AG08396 (cell line): ENCODE data around the gene SLC26A2.
A peak's percentile ranks its signal among the peaks of the same experiment; 100 is the strongest.

Source experiments
- DNase-seq: peaks from one replicate; pipeline ENCODE4 v3.0.0; 2012; ENCODE audit warnings: low spot score, mixed read lengths

Gene SLC26A2

DNA sequence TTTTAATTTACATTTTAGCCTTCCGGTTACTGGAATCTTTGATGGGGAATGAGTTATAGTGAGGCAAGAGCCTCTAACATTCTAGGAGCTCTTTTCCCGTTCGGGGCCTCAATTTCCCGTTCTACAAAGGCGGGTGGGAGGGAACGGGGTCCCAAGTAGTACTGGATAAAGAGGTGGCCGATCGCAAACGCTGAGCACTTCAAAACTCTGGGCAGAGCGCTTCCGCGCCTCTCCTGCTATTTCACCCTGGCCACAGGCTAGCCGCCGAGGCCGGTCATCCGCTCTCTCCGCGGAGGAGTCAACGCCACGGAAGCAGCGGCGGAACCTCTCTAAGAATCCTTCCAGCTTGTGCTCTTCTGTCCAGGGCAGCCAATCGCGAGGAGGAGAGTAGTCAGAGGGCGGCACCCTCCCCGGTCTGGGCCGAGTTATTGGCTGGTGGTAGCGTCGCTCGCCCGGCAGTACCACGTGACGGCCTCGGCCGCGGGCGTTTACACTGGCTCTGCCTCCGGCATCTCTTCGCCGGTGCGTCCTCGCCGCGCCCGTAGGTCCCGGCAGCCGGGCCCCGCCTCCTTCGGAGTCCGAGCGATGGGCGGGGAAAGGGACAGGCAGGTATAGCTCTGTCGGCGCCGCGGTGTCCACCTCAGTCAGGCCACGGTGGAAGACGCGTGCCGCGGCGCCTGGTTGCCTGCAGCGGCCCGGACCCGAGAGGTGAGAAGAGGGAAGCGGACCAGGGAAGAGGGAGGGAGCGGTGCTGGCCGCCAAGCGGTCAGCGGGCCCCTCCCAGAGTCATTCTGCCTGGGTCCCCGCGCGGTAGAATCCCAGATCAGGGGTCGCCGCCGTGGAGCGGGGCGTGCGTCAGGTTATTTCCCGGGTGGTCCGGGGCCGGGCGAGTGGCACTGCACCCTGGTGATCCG is at the start of gene SLC26A2:
TSS of gene SLC26A2 (plus strand) at position 487 of the 914 bp plus-strand sequence. CDS start 16,895 bp downstream, outside the sequence.
- DNase-seq = peak; percentile 98

DNA sequence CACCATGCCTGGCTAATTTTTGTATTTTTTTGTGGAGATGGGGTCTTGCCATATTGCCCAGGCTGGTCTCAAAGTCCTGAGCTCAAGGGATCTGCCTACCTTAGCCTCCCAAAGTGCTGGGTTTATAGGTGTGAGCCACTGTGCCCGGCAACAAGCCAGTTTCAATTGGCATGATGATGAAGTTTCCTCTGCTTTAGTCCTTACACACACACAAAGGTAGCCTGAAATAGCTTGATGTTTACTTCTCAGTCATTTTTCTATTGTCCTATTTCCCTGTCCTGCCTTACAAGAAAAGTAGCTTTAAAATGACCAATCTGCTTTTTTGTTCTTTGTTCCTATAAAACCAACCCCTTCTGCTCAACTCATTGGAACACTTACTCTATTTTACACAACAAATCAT is 49.5 kb upstream of the SLC26A2 start:
- no peak for DNase-seq

- no peak for DNase-seq
Measured at GRCh38 chr5:149912226-149912871, 48.2 kb upstream of the SLC26A2 start.

DNA sequence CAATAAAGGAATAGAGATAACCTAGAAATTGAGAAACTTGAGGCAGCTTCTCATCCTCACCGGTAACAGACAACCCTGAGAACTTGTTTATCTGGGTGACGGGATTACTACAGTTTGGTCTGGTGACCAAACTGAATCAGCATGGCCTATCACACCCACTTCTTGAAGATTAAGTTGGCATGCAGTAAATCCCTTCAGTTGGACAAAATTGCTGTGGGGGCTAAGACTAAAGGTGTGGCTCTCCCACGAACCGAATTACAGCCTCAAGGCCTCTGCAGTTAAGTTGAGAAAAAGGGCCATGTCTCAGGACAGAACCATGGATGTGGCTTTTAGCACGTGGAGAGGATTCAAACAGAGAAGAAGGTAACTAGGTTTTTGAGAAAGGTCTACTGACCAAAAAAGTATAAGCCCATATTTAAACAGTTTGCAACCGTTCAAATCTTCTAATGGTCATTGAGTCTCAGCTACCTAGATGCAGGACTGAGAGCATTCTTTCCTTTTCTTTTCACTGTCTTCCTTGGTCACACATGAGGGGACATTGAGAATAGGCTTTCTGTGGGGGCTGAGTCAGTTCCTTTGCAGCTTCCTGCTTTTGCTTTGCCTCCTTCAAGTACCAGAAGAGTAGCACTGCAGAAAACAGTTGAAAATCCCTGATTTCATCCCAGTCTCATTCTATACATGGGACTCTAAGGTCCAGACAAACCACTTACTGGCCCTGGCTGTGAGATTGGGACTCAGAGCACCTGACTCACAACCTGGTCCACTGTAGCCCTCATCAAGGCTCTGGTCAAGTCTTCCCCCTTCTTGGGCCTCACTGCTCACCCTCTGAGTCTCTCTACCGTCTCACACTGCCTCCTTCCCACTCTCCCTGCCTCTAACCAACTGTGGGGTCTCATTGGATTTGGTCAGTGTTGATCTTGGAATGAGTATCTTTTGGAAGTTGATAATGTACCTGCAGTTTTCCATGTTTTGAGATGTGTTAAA is 46.8 kb upstream of the SLC26A2 start:
- DNase-seq = no peak

- no peak for DNase-seq
Measured at GRCh38 chr5:149915392-149916260, 44.9 kb upstream of the SLC26A2 start.

GRCh38 chr5:149916334-149917072 is 44.1 kb upstream of the SLC26A2 start:
- no peak for DNase-seq

DNA sequence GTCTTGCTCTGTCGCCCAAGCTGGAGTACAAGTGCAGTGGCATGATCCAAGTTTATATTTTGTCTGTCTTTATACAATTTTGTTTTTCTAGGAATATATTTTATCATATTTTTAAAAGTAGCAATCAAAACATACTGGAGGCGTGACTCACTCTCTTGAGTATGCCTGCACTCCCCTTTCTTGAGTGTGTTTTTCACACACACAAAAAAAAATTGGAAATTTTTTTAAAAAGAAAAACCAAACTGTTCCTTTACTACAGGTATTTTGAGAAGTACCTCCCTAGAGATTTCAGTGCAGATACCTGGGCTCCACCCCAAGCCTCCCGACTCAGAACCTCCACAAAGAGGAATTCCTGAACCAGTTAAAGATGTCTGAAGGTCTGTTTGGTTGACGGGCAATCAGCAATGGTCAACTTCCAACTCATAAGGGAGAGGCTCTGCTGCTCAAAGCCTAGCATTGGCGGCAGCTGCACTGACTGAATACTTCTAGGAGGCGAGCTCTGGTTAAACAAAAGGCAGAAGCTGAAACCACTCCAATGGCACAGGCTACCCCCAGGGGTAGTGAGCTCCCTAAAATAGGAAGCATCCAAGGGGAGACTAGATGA is 43.4 kb upstream of the SLC26A2 start:
- no peak for DNase-seq

- DNase-seq = no peak
Measured at GRCh38 chr5:149921597-149921996, 39.0 kb upstream of the SLC26A2 start.

GRCh38 chr5:149922950-149923349 is 37.6 kb upstream of the SLC26A2 start:
- no peak for DNase-seq

GRCh38 chr5:149924486-149924885 is 36.1 kb upstream of the SLC26A2 start:
- DNase-seq = no peak

- no peak for DNase-seq
Measured at GRCh38 chr5:149930043-149930748, 30.4 kb upstream of the SLC26A2 start.

- no peak for DNase-seq
Measured at GRCh38 chr5:149930749-149931574, 29.6 kb upstream of the SLC26A2 start.

DNA sequence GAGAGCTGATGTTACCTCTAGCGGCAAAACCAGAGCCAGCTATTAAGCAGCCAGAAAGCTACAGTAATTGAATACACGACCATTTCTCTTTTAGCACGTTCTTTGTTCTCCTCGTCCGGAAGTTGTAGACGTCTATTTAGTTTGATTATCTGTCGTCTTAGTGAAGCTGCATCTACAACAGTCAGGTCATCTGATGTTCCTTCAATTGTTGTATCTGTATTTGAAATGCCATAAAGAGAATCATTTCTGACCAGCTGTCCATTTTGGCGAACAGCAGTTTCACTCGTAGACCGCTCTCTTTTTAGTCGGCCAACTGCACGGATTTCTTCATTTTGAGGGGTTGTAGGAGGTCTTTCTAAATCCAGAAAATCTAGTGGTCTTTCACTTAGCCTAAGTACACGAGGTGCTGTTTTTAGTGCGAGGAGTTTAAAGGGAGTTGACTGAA is 28.5 kb upstream of the SLC26A2 start:
- DNase-seq = no peak

DNA sequence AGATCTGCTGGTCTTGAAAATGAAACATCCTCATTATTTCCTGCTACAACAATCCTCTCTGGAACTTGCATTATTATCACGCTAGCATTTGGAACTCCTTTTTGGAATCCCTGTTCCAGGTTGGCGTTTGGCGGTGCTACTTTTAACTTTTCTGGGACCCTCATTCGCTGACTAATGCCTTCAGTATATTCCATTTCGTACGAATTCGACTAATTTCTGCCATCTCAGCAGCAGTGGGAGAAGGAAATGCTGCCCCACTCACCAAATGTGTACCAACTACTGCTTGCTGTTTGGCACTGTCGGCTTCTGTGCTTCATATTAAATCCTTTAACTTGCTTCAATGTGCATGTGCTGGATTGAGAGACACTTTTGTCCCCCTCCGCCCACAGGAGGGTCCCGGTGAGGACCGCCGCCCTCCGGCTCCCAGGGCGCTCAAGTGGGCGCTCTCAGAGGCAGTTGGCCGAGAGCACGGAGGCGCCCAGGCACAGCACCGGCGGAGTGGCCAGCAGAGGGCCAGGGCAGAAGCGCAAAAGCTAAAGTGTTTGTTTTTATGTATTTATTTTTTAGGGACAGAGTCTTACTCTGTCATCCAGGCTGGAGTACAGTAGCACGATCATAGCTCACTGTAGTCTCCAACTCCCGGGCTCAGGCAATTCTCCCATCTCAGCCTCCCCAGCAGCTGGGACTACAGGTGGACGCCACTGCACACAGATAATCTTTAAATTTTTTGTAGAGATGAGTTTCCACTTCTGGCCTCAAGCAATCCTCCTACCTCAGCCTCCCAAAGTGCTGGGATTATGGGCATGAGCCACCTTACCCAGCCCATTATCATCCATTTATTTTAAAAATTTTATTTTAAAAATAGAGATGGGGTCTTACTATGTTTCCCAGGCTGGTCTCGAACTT is 27.9 kb upstream of the SLC26A2 start:
- no peak for DNase-seq

GRCh38 chr5:149935431-149935901 is 25.1 kb upstream of the SLC26A2 start:
- DNase-seq = no peak

GRCh38 chr5:149936044-149936699 is 24.4 kb upstream of the SLC26A2 start:
- DNase-seq = no peak

- no peak for DNase-seq
Measured at GRCh38 chr5:149936700-149937091, 23.9 kb upstream of the SLC26A2 start.
